Measurements from ENCODE around the gene SCAPER.

DNA sequence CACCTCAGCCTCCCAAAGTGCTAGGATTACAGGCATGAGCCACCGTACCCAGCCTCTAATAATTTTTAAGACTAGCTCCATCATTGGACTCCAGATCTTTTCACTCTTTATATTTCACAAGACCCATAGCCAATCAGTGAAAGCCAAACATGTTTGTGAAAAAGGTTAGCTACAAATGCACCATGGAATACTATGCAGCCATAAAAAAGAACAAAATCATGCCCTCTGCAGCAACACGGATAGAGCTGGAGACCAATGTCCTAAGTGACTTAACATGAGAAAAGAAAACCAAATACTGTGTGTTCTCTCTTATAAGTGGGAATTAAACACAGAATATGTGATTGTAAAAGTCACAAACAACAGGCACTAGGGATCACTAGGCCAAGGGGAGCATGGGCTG, 3.2 kb downstream of the SCAPER start:
- TF ChIP-seq, protein P1, sequence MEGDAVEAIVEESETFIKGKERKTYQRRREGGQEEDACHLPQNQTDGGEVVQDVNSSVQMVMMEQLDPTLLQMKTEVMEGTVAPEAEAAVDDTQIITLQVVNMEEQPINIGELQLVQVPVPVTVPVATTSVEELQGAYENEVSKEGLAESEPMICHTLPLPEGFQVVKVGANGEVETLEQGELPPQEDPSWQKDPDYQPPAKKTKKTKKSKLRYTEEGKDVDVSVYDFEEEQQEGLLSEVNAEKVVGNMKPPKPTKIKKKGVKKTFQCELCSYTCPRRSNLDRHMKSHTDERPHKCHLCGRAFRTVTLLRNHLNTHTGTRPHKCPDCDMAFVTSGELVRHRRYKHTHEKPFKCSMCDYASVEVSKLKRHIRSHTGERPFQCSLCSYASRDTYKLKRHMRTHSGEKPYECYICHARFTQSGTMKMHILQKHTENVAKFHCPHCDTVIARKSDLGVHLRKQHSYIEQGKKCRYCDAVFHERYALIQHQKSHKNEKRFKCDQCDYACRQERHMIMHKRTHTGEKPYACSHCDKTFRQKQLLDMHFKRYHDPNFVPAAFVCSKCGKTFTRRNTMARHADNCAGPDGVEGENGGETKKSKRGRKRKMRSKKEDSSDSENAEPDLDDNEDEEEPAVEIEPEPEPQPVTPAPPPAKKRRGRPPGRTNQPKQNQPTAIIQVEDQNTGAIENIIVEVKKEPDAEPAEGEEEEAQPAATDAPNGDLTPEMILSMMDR (IDR thresholded peaks at IDR 0.05) = no peak
- TF ChIP-seq POLR2A (IDR thresholded peaks at IDR 0.05) = no peak
